Type B pancreatic cell (in vitro differentiated cells): ENCODE results near the gene FGD3. TPM values are rescaled to one million over a fixed set of nuclear protein-coding genes. Genes with fewer than 3 reads are reported as not detected.
"Not testable (repeated sequence)": the region's sequence is repeated elsewhere in the genome, so short reads cannot be mapped to it uniquely, and the experiment has no call there.

Source experiments
- DNase-seq: peaks from one replicate; pipeline ENCODE4 v3.0.0; 2021; ENCODE audit warnings: mixed read lengths; ENCODE audit not compliant: unreplicated experiment; ENCODE audit errors: extremely low spot score
- H3K27ac Mint-ChIP-seq: 2 replicates; pipeline ENCODE4 v1.8.0; 2021; ENCODE audit warnings: mild to moderate bottlenecking, mixed read lengths
- H3K27me3 Mint-ChIP-seq: 2 replicates; pipeline ENCODE4 v1.8.0; 2021; ENCODE audit warnings: mixed read lengths
- H3K36me3 Mint-ChIP-seq: 2 replicates; pipeline ENCODE4 v1.8.0; 2021; ENCODE audit warnings: mixed read lengths
- H3K4me1 Mint-ChIP-seq: one replicate; pipeline ENCODE4 v1.8.0; 2021; ENCODE audit warnings: mixed read lengths; ENCODE audit not compliant: unreplicated experiment
- H3K4me3 Mint-ChIP-seq: 2 replicates; pipeline ENCODE4 v1.8.0; 2021; ENCODE audit warnings: mild to moderate bottlenecking, mixed read lengths
- H3K9me3 Mint-ChIP-seq: 2 replicates; pipeline ENCODE4 v1.8.0; 2021; ENCODE audit warnings: mixed read lengths
- CTCF ChIP-seq: fragments of 200-600 bp; sonication (generic); conservative IDR thresholded peaks from 2 replicates; pipeline ENCODE4 v1.5.0; 2021; ENCODE audit warnings: antibody characterized with exemption, mild to moderate bottlenecking
- long read RNA-seq: library from polyadenylated mRNA; unstranded; transcript quantifications from one replicate; pipeline ENCODE4 v2.0.0, GENCODE V29; 2020
- total RNA-seq: library from RNA; stranded (reverse); gene quantifications from 2 replicates; pipeline ENCODE4 v1.2.1, GENCODE V29; 2021; ENCODE audit warnings: low replicate concordance

FGD3 gene
- 5.5 and 8.4 TPM in 2 replicates for total RNA-seq
- long read RNA-seq, partial matches to known transcripts = 6 of 15 reads
- long read RNA-seq, other reads (novel, unspliced or antisense) = 6 of 15 reads

GRCh38 chr9:92947268-92948037 lies at the start of gene FGD3:
FGD3 (plus strand) TSS chr9:92947523; CDS start chr9:92976257, 28,734 bp downstream.
- TF ChIP-seq CTCF = no peak
- peak within 1 kb of the TSS; percentile 68 for H3K27ac Mint-ChIP-seq
- H3K36me3 Mint-ChIP-seq = no peaks in the 10 kb centered on the region
- H3K4me3 Mint-ChIP-seq = peak within 1 kb of the TSS; percentile 89
- H3K27me3 Mint-ChIP-seq = peaks cover 3% of the 10 kb centered on the region
- DNase-seq = peak; percentile 60
- H3K4me1 Mint-ChIP-seq = peaks cover 12% of the 10 kb centered on the region
- H3K9me3 Mint-ChIP-seq = no peaks in the 10 kb centered on the region

- H3K4me3 Mint-ChIP-seq, H3K36me3 Mint-ChIP-seq, H3K4me1 Mint-ChIP-seq, H3K27me3 Mint-ChIP-seq, H3K9me3 Mint-ChIP-seq, DNase-seq, H3K27ac Mint-ChIP-seq: not testable (repeated sequence)
Observed at GRCh38 chr9:92905137-92905536, 42.2 kb upstream of the FGD3 start.

GRCh38 chr9:92911511-92912475 lies 35.5 kb upstream of the FGD3 start:
- Mint-ChIP-seq H3K4me3 (no peak overlapping the region), H3K27me3 (peaks cover 11% of the 10 kb centered on the region), H3K4me1 (peaks cover 10% of the 10 kb centered on the region), H3K9me3 (no peaks in the 10 kb centered on the region), H3K27ac (no peak overlapping the region), H3K36me3 (no peaks in the 10 kb centered on the region)
- no peak for TF ChIP-seq CTCF
- no peak for DNase-seq

- Mint-ChIP-seq H3K36me3 (no peaks in the 10 kb centered on the region), H3K4me1 (peaks cover under 1% of the 10 kb centered on the region), H3K9me3 (no peaks in the 10 kb centered on the region), H3K27ac (no peak overlapping the region), H3K27me3 (peaks cover 9% of the 10 kb centered on the region), H3K4me3 (no peak overlapping the region)
- no peak for DNase-seq
- TF ChIP-seq CTCF = no peak
Observed at GRCh38 chr9:92917176-92917800, 30.0 kb upstream of the FGD3 start.

GRCh38 chr9:92920437-92920836 lies 26.9 kb upstream of the FGD3 start:
- TF ChIP-seq CTCF = no peak
- peaks cover 8% of the 10 kb centered on the region for H3K27me3 Mint-ChIP-seq
- no peak overlapping the region for H3K27ac Mint-ChIP-seq
- H3K4me1 Mint-ChIP-seq = no peaks in the 10 kb centered on the region
- H3K36me3 Mint-ChIP-seq = no peaks in the 10 kb centered on the region
- DNase-seq = no peak
- no peaks in the 10 kb centered on the region for H3K9me3 Mint-ChIP-seq
- H3K4me3 Mint-ChIP-seq = no peak overlapping the region
